NCI-H187 treated with DMSO at 0.1 percent for 48 hours (cell line): ENCODE data around the gene NCAPD2.
"Not testable (repeated sequence)": the region's sequence is repeated elsewhere in the genome, so short reads cannot be mapped to it uniquely, and the experiment has no call there.

Experiments used
- DNase-seq: peaks from one replicate; lab custom pipeline; 2025; lab: John Stamatoyannopoulos, UW

The NCAPD2 gene

GRCh38 chr12:6492838-6493496 lies 935 bp upstream of the NCAPD2 start, which contains the start of gene MRPL51:
MRPL51 (minus strand) TSS chr12:6493262; CDS start chr12:6493136, 126 bp downstream.
- DNase-seq = peak; percentile 77

- no peak for DNase-seq
Measured at GRCh38 chr12:6494258-6494743, 399 bp downstream of the NCAPD2 start.

GRCh38 chr12:6494968-6495367 lies 1.1 kb downstream of the NCAPD2 start:
- no peak for DNase-seq

- not testable (repeated sequence) for DNase-seq
Measured at GRCh38 chr12:6497291-6497690, 3.4 kb downstream of the NCAPD2 start.

- DNase-seq = no peak
Measured at GRCh38 chr12:6500466-6500865, 6.6 kb downstream of the NCAPD2 start.

GRCh38 chr12:6507102-6507998 lies 13.4 kb downstream of the NCAPD2 start:
- DNase-seq = no peak

- no peak for DNase-seq
Measured at GRCh38 chr12:6508087-6508486, 14.2 kb downstream of the NCAPD2 start.

- DNase-seq = no peak
Measured at GRCh38 chr12:6520186-6520585, 26.3 kb downstream of the NCAPD2 start.

- no peak for DNase-seq
Measured at GRCh38 chr12:6522193-6522592, 28.3 kb downstream of the NCAPD2 start.

GRCh38 chr12:6523708-6524107 lies 29.8 kb downstream of the NCAPD2 start:
- no peak for DNase-seq

GRCh38 chr12:6524648-6525047 lies 30.7 kb downstream of the NCAPD2 start:
- no peak for DNase-seq

GRCh38 chr12:6526201-6526600 lies 32.3 kb downstream of the NCAPD2 start:
- DNase-seq = no peak

GRCh38 chr12:6526766-6527525 lies 33.0 kb downstream of the NCAPD2 start:
- DNase-seq = no peak

GRCh38 chr12:6527711-6528110 lies 33.8 kb downstream of the NCAPD2 start:
- no peak for DNase-seq

- no peak for DNase-seq
Measured at GRCh38 chr12:6528539-6529235, 34.8 kb downstream of the NCAPD2 start.

- no peak for DNase-seq
Measured at GRCh38 chr12:6529291-6529737, 35.4 kb downstream of the NCAPD2 start.

- no peak for DNase-seq
Measured at GRCh38 chr12:6530576-6531260, 36.8 kb downstream of the NCAPD2 start.

- DNase-seq = no peak
Measured at GRCh38 chr12:6532051-6532926, 38.4 kb downstream of the NCAPD2 start.

- no peak for DNase-seq
Measured at GRCh38 chr12:6532927-6533652, 39.2 kb downstream of the NCAPD2 start.

- DNase-seq = no peak
Measured at GRCh38 chr12:6533653-6533922, 39.7 kb downstream of the NCAPD2 start.
